GM19099 (cell line): ENCODE results near the gene XYLT1.

Experiments used
- POLR2A ChIP-seq: IDR thresholded peaks from 3 replicates; pipeline ENCODE4 v1.6.1; 2011; ENCODE audit warnings: low read depth; ENCODE audit not compliant: insufficient read length; ENCODE audit errors: extremely low read depth

The XYLT1 gene

DNA sequence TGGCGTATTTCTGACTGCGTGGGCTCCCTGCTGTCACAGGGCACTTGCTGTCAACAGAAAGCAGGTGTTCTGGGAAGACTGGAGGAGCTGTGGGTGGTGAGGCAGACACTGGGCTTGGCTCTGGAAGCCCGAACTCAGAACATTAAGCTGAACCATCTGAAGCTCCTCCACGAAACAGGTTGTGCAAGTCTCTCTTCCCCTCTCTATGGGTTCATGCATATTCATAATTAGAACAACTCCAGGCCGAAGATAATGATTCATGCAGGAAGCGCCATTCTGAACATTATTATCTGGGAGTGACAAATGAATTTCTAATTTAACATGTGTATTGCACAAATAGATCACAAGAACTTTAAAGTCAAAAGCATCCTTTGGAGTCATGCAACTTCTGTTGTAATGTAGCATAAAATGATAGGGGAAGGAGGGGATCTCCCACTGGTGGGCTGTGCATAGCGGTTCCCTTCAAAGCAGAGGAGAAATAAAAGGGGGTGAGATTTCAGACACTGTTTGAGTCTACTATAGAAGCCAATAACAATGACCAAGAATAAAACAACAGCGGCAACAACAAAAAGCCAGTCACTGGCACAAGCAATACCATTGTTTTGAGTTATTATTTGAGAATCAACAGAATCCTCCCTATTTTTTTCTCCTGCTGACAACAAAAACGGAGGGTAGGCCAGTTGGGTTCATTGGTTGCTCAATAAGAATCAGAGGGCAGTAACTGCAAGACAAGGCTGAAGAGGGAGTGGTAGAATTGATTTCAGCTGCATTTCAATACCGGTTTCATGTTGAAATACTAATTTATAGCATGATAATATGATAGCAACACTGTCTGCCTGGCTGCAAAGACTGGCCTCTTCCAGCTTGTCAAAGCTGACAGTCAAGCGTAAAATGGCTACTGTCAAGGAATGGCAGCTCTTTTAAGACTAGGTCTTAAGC, 407.3 kb downstream of the XYLT1 start:
- no peak for TF ChIP-seq POLR2A

GRCh38 chr16:17062676-17063075, 408.1 kb downstream of the XYLT1 start:
- no peak for TF ChIP-seq POLR2A

- no peak for TF ChIP-seq POLR2A
Measured at GRCh38 chr16:17061326-17061725, 409.4 kb downstream of the XYLT1 start.

- no peak for TF ChIP-seq POLR2A
Measured at GRCh38 chr16:17058471-17058870, 412.3 kb downstream of the XYLT1 start.

DNA sequence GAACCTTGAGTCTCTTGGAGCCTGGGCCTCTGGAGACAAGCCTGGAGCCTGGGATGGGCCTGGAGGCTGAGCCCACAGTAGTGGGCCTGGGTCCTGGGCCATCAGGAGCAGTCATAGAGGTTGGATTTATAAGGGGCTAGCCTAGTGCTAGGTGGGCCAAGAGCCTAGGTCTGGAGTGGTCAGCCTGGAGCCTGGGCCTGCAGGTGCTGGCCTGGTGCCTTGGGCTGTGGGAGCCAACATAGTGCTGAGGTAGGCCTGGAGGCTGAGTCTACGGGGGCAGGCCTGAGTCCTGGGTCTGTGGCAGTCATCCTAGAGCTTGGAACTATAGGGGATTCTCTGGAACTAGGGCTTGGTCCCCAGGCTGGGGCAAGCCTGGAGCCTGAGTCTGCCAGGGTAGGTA, 414.1 kb downstream of the XYLT1 start:
- no peak for TF ChIP-seq POLR2A

DNA sequence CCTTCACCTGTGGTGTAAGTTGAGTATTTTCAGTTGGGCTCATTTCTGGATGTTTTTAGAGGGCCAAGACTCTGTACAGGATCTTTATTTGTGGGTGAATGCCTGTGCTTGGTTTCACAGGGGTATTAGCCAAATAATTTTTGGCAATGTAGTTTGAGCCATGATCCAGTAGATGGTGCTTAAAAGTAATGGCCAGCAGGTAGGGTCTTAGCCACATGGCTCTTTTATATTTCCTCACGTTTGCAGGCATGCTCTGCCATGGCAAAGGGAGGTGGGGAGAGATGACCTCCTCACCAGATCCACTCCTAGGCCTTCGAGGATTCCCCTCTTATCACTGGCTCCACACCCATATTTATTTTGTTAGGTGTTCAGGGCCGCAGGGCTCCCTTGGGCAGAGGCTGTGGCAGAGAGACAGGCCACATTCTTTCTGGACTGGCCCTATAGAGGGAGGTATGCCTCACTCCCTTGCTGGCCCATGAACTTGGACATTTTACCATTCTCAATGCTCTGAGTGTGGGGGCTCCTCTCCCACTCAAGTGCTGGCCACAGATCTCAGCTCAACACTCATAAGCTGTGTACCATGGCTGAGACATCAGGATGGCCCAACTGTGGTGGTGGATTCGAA, 417.1 kb downstream of the XYLT1 start:
- TF ChIP-seq POLR2A = no peak
